Measurements from ENCODE around the gene TSEN34. TPM values are rescaled to one million over a fixed set of nuclear protein-coding genes. Genes with fewer than 3 reads are reported as not detected.

Gene TSEN34
- 65.0 and 78.9 TPM in 2 replicates for total RNA-seq

DNA sequence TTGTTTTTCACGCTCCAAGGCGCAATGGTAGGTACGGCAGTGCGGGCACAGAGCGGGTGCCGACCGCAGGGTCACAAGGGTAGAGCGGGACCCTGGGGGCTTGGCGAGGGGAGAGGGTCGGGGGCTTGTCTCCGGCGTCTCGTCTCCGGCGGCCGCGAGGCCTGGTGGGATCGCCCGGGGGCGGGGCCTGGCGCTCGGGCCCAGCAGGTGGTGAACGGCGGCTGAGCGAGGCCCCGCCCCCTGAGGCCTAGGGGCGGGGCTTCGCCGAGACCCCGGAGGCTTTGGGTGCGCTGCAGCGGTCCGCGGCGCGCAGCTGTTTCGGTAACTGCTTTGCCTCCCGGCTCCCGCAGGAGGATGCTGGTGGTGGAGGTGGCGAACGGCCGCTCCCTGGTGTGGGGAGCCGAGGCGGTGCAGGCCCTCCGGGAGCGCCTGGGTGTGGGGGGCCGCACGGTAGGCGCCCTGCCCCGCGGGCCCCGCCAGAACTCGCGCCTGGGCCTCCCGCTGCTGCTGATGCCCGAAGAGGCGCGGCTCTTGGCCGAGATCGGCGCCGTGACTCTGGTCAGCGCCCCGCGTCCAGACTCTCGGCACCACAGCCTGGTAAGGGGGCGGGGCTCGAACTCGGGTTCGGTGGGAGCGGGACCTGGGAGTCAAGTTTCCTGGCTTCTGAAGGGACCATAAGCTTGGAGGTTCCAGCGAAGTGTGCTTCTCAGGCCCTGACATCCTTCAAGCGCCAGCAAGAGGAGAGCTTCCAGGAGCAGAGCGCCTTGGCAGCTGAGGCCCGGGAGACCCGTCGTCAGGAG lies at the start of gene TSEN34:
Gene TSEN34 (plus strand): TSS at position 298 of the 800 bp plus-strand sequence. CDS start 57 bp downstream, at position 355.

DNA sequence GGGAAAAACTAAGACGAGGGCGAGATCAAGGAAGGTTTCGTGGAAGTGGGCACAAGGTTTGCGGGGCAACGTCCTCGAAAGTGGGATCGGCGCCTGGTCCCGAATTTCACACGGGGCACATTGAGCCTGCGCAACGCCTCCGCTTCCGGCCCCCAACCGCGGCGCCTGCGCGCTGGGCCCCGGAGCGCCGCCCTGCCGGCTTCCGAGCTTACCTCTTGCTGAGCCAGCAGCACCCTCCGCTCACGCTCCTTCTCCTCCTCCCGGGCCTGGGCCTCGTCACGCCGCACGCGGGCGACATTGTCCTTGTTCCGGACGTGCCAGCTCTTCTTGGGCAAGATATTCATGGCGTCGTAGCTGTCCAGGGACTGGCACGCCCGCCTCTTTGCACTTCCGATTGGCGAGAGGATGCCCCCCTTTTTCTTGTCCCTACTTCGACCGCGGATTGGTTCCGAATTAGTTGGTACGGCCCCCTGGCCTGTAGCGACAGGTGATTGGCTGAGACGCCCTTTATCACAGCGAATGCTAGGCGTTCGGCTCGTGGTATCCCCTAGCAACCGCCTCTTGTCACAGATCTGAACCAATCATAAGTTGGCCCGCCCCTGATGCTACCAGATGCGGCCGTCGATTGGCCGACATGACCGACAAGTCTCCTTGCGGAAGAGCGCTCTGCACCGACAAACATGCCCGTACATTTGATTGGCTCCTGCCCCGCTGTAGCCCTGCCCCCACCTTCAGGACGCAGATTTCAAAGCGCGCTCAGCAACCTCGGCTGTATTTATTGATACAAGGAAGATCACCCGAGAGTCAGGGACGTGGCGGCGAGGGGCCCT lies 31.5 kb upstream of the TSEN34 start, which contains the start of gene LENG1:
Gene LENG1 (minus strand): TSS at position 370 of the 830 bp plus-strand sequence. CDS start 26 bp downstream, at position 344.

DNA sequence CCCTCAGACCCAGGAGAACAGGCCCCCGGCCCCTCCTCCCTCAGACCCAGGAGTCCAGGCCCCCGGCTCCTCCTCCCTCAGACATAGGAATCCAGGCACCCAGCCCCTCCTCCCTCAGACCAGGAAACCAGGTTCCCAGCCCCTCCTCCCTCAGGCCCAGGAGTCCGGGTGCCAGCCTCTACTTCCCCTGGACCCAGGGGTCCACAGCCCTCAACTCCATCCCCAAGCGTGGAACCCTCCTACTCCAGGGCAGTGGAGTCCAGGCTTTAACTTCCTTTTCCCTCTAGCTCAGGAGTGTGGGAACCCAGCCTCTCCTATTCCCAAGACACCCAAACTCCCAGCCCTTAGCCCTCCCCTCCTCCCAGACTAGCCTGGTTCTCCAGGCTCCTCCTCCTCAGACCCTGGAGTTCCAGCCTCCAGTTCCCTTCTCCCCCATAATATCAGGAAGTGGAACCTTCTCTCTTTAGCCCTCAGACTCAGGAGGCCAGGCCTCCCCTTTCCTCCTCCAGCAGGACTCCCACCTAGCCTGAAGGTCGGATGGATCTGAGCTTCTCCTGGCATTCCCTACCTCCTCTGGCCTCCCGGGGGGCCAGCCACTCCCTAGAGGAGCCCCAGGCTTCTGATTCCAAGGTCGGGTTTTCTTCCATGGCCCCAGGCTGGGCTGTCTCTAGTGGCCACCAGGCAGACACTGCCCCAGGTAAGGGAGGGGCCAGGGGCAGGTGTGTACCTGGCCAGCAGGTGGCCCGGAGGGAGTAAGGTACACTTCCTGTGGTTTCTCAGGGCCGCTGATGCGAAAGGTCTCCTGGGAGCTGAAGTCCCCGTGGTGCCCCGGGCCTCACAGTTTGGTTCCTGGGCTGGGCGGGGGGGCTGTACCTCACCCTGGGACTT lies 18.4 kb upstream of the TSEN34 start, which contains the start of gene TMC4:
Gene TMC4 (minus strand): TSS at position 690 of the 888 bp plus-strand sequence. CDS start 43 bp downstream, at position 647.

DNA sequence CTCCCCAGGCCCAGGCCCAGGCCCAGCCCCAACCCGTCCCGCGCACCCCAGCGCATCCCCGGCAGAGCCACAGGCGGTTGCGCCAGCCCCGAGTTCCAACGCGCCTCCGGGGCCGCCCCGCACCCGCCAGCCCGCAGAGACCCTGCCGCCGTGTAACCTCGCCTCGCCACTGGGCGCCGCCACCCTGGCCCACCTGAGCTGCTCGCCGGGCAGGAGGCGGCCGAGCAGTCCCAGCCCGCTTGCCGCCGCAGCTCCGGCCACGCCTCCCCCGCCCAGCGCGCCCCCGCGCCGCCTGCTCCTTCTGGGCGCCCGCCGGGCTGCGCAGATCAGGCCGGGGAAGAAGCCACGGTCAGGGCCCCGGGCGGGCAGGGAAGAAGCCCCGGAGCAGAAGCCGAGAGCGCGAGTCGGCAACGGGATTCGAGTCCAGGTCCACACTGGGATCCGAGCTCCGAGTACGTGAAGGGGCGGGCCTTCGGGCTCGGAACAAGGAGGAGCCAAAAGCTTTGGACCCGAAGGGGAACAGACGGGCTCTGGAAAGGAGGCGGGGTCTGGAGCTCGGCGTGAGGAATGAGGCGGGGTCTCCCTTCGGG lies 1.9 kb upstream of the TSEN34 start, which contains the start of gene MBOAT7:
Gene MBOAT7 (minus strand): TSS at position 436 of the 590 bp plus-strand sequence. CDS start 1,072 bp downstream, outside the sequence.

DNA sequence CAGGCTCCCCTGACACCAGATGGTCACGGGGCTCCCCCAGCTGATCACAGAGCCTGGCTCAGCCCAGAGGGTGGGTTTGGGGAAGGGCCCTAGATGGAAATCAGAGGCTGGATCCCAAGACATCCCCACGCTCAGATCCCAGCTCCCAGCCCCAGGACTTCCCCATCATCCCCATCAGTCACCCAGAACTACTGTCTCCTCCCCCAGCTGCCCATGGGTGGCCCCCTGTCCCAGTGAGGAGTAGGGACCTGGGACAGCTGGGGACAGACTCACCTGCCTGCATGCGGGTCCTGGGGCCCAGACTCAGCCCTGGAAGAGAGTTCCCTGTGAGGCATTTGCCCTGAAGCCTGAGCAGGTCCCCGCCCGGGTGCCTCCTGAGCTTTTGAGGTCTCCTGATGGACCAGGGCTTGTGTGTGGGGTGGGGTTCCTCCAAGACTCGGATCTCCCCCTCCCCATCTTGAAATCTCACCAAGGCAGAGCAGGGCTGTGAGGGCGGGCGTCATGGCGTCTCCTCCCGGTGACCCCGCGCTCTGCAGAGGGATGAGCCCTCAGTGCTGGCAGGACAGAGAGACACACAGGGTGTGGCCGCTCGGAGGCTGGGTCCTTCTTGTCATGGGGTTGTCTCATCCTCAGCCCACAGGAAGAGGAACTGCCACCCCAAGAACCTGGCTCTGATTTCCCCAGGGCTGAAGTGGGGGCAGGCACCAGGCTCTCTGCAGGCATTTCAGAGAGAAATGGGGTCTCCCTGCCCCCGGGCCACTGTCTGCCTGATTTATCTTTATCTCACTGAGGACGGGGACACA lies 31.6 kb downstream of the TSEN34 start, which contains the start of gene LILRB3:
Gene LILRB3 (minus strand): TSS at position 534 of the 803 bp plus-strand sequence. CDS start 31 bp downstream, at position 503.

DNA sequence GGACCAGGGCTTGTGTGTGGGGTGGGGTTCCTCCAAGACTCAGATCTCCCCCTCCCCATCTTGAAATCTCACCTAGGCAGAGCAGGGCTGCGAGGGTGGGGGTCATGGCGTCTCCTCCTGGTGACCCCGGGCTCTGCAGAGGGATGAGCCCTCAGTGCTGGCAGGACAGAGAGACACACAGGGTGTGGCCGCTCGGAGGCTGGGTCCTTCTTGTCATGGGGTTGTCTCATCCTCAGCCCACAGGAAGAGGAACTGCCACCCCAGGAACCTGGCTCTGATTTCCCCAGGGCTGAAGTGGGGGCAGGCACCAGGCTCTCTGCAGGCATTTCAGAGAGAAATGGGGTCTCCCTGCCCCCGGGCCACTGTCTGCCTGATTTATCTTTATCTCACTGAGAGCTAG lies 51.5 kb downstream of the TSEN34 start, which contains the start of gene LILRA6:
Gene LILRA6 (minus strand): TSS at position 145 of the 400 bp plus-strand sequence.

Other genes with a start within 250 kb of the TSEN34 start
- gene CACNG8, start 228.4 kb upstream of the TSEN34 start, total RNA-seq, result 0.23 and 0.59 TPM in 2 replicates
- gene CACNG6, start 199.7 kb upstream of the TSEN34 start, total RNA-seq, result not detected in 2 replicates
- not detected in 2 replicates for gene VSTM1, start 127.4 kb upstream of the TSEN34 start, total RNA-seq
- gene TARM1, start 109.9 kb upstream of the TSEN34 start, total RNA-seq, result not detected in 2 replicates
- gene OSCAR, start 90.5 kb upstream of the TSEN34 start, total RNA-seq, result 0.78 TPM in 1 of 2 replicates, not detected in the other
- 8.8 and 9.5 TPM in 2 replicates for gene NDUFA3, start 88.5 kb upstream of the TSEN34 start, total RNA-seq
- gene TFPT, start 75.7 kb upstream of the TSEN34 start, total RNA-seq, result 9.1 and 18.1 TPM in 2 replicates
- gene PRPF31, start 75.6 kb upstream of the TSEN34 start, total RNA-seq, result 37.1 and 60.9 TPM in 2 replicates
- 13.1 and 25.5 TPM in 2 replicates for gene CNOT3, start 53.5 kb upstream of the TSEN34 start, total RNA-seq
- 4.6 and 5.3 TPM in 2 replicates for gene LENG1, start 31.6 kb upstream of the TSEN34 start, total RNA-seq
- under 0.01 and 0.60 TPM in 2 replicates for gene TMC4, start 18.1 kb upstream of the TSEN34 start, total RNA-seq
- 59.7 and 112 TPM in 2 replicates for gene MBOAT7, start 1.7 kb upstream of the TSEN34 start, total RNA-seq
- 753 and 1,564 TPM in 2 replicates for gene RPS9, start 9.6 kb downstream of the TSEN34 start, total RNA-seq
- not detected in 2 replicates for gene LILRB3, start 31.7 kb downstream of the TSEN34 start, total RNA-seq
- not detected in 2 replicates for gene LILRA6, start 51.5 kb downstream of the TSEN34 start, total RNA-seq
- not detected in 2 replicates for gene LILRB5, start 66.0 kb downstream of the TSEN34 start, total RNA-seq
- not detected in 2 replicates for gene LILRB2, start 89.8 kb downstream of the TSEN34 start, total RNA-seq
- gene LILRA5, start 121.9 kb downstream of the TSEN34 start, total RNA-seq, result not detected in 2 replicates
- gene LILRA4, start 147.9 kb downstream of the TSEN34 start, total RNA-seq, result not detected in 2 replicates
- not detected in 2 replicates for gene LAIR1, start 173.6 kb downstream of the TSEN34 start, total RNA-seq
- gene TTYH1, start 224.2 kb downstream of the TSEN34 start, total RNA-seq, result not detected in 2 replicates

Measured in smooth muscle cell of the umbilical artery (primary cell).